GM18951 (cell line): ENCODE data around the gene CPNE5.

Source experiments
- POLR2A ChIP-seq: IDR thresholded peaks from 4 replicates; pipeline ENCODE4 v1.6.1; 2011; ENCODE audit warnings: mild to moderate bottlenecking; ENCODE audit not compliant: insufficient read length, insufficient read depth; ENCODE audit errors: extremely low read depth
- in situ Hi-C: fragments of 300-500 bp; cut with MboI; formaldehyde crosslinking; loops from one replicate; pipeline ENCODE4 v1.12.0; 2022; ENCODE audit warnings: low sequenced_read_pairs, mixed read lengths, inconsistent platforms; ENCODE audit not compliant: unreplicated experiment

CPNE5 gene

DNA sequence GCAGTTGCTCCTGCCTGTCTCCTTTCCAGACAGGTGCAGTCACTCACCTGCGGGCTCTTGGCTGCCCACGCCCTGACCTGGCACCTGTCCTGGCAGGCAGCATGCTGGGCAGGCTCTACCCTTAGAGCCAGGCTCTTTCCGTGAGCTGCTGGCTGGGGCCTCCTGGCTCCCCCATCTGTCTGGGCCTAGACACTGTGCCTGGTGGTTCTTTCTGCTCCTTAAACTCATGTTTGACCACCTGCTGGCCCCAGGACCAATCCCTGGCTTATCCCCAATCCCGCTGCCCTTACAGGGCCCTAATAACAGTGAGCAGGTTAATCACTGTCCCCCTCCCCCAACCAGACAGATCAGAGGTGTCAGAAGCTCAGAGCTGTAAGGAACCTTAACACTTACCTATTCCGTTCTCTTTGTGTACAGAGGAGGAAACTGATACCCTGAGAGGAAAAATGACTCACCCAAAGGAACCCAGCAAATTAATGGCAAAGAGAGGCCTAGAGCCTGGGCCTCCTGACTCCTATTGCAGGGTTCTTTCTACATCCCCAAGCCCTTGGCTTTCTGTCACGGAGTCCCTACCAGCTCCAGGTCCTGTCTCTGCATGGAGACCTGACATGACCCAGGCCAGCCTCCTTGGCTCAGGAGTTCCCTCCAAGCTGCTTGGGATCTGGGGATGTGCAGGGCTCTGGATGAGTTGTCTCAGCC is 86.9 kb downstream of the CPNE5 start:
- TF ChIP-seq POLR2A, result no peak
- in situ Hi-C loops, result loop anchor here (10.0 kb wide), 1 partner anchor 128 kb away; no protein-coding TSS in a partner anchor

- in situ Hi-C loops, result loop anchor here (10.0 kb wide), 1 partner anchor 127 kb away; no protein-coding TSS in a partner anchor
- TF ChIP-seq POLR2A, result no peak
These were observed 87.4 kb downstream of the CPNE5 start for GRCh38 chr6:36751833-36752186.

DNA sequence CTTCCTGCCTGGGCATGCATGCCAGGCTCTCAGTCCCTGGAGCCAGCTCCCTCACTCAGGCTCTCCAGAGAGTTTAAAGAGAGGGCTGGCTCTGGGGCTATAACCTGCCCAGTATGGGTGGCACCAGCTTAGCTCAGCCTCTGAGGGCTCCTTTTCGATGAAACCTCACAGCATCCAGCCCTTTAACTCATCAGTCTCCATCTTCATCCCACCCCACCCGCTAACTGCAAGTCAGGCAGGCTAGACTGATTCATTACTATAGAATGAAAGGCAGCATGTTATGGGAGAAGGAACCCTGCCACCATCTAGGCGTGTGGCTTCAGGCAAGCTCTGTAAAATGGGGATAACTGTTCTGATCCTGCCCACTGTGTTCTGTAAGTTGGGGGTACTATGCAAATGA is 88.2 kb downstream of the CPNE5 start:
- TF ChIP-seq POLR2A, result no peak
- in situ Hi-C loops, result loop anchor here (10.0 kb wide), 1 partner anchor 126 kb away; no protein-coding TSS in a partner anchor

DNA sequence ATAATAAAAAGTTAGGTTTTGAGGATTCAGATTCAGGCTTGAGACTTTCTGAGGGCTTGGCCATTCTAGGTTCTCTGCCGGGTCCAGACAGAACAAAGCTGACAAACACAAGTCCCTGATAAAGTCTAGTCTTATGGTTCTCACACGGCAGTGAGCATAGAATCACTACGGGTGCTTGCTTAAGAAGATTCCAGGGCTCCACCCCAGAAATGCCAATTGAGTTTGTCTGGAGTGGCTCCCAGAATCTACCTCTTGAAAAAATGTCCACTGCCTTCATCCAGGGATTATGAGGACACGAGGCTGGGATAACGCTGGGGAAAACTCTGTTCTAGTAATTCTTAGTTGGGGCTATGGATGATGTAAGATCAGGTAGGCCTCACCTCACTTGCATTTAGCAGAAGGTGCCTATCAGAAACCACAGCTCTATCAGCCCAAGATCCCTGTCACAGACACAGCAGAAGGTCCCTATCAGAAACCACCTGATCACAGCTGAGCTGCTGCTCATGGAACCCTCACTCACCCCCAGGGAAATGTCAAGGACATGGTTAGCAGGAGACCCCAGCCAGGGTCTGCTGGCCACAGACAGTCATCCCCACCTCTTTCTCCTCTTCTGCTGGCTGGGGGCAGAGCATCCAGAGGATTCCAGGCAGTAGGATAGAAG is 89.3 kb downstream of the CPNE5 start:
- in situ Hi-C loops, result loop anchor here (10.0 kb wide), 1 partner anchor 125 kb away; no protein-coding TSS in a partner anchor

GRCh38 chr6:36746251-36746650 is 93.0 kb downstream of the CPNE5 start:
- no peak for TF ChIP-seq POLR2A
- in situ Hi-C loops, result no loop called here

More for the DNA sequence above, 89.3 kb downstream of the CPNE5 start:
- no peak for TF ChIP-seq POLR2A

GRCh38 chr6:36745836-36746235 is 93.4 kb downstream of the CPNE5 start:
- no peak for TF ChIP-seq POLR2A
- in situ Hi-C loops, result no loop called here

- in situ Hi-C loops, result no loop called here
- TF ChIP-seq POLR2A, result no peak
These were observed 94.0 kb downstream of the CPNE5 start for GRCh38 chr6:36745283-36745682.

GRCh38 chr6:36744304-36744673 is 95.0 kb downstream of the CPNE5 start:
- TF ChIP-seq POLR2A, result no peak
- in situ Hi-C loops, result no loop called here

DNA sequence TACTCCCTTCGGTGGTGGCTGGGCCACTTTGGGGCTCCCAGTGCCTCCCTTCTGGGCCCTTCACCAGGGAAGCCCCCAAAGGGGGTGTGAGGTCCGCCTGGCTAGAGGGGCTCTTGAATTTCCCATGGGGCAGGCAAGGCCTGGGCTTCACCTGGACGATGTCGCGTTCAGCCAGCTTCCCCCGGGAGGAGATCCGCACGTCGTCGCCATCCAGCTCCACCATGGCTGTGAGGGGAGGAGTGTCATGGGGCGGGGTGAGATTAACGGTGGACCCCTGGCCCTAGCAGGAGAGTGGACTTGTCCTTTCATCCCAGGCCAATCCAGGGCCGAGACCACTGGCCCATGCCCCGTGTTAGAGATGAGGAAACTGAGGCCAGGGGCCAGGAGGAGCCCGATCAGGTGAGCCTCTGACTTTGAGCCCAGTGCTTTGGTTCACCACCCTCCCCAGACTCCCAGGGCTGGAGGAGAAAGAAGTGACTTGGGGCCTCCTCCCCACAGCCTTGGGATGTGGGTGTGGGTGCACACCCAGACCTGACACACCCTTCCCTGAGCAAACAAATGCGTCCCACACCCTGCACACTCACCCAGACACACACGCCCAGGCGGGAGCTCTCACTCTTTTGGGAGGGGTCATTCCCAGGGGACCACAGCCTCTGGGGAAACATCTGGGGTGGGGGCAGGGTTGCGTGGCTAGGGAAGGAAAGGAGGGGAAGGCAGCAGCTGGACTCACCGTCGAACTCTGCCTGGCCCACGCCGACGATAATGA is 95.5 kb downstream of the CPNE5 start:
- TF ChIP-seq POLR2A, result no peak
- in situ Hi-C loops, result no loop called here

GRCh38 chr6:36743032-36743431 is 96.2 kb downstream of the CPNE5 start:
- in situ Hi-C loops, result no loop called here
- no peak for TF ChIP-seq POLR2A

DNA sequence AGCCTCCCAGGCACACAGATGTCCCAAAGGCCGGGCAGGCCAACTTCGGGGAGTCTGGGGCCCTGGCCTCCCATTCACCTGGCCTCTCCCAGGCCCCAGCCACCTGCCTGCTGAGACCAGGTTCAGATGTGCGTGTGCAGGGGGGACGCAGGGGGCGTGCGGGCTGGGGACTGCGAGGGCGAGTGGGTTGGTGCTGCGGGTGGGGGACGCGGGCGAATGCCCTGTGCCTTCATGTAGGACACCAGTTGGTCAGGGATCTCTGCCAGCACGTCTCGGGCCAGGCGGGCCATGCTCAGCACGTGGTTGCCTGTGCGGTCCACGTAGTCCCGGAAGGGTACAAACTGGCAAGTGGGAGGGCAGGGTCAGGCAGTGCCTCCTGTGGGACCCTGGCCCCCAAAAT is 97.1 kb downstream of the CPNE5 start:
- no peak for TF ChIP-seq POLR2A

DNA sequence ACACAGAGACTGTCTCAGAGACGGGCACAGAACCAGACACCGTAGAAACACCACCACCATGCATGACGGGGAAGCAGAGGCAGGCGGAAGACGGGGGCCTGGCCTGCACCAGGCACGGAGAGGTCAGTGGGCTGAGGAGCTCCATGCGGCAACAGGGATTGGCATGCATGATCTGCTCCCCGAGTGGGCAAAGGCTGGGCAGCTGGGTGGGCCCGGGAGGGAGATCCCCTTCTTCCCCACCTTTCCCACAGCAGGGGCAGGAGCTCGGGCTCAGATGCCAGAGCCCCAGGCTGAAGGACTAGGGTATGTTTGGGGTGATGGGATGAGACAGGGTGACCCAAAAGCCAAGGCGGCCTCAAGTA is 98.4 kb downstream of the CPNE5 start:
- TF ChIP-seq POLR2A, result no peak
- in situ Hi-C loops, result no loop called here

More for the DNA sequence above, 97.1 kb downstream of the CPNE5 start:
- in situ Hi-C loops, result no loop called here

DNA sequence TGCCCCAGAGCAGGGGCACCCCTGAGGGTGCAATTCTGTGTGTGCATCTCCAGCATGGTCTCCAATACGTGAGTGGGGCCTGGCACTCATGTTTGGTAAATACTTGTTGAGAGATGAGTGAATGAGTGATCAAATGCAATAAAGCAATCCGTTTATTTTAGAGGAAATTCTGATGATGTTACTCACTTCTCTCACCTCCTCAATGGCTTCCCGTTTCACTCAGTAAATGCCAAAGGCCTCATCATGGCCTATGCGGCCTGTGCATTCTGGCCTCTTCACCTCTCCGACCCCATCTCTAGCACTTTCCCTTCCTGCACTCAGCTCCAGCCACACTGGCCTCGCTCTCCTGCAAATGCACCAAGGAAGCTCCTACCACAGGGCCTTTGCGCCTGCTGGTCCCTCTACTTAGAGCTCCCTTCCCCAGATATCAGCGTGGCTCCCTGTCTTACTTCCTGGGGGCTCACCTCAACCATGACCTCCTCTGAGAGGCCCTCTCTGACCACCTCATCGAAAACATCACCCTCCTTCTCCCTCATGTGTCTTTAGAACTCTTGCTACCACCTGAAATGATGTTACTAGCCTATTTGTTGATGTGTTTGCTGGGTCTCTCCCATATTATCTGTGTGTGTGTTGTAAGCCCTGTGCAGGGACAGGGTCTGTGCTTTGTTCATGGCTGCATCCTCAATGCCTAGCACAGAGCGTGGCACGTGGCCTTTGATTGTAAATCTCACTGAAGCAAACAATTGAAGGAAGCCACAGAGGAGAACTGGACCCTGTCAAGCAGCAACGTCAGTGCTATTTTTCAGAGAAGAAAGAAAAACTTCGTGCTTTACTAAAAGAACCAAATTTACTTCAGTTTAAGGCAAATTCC is 99.1 kb downstream of the CPNE5 start:
- TF ChIP-seq POLR2A, result peak; percentile 18
- in situ Hi-C loops, result no loop called here
